ENCODE data around the gene AGMO. TPM values are rescaled to one million over a fixed set of nuclear protein-coding genes. Genes with fewer than 3 reads are reported as not detected.

Gene AGMO
- total and polyA plus RNA-seq, 2 of the 8 experiments (the other 6 are each of a cell fraction or from before 2014, with no cell fraction given): 0.22 to 0.45 TPM

GRCh38 chr7:15315678-15316077, 246.1 kb downstream of the AGMO start:
- CTCF ChIA-PET (ENCODE audit: partially characterized antibody): no interaction called here

More at GRCh38 chr7:15315678-15316077, 246.1 kb downstream of the AGMO start:
- Histone ChIP-seq H3K56ac (replicated peaks; ENCODE audit: insufficient read length, low read depth, low read length) (no peak overlapping the region), H3K79me1 (ENCODE audit: low read depth, low read length) (no peaks in the 10 kb centered on the region), H3K9me3 (ENCODE audit: insufficient read depth in 2 of 2, low read depth in 1 of 2, low read length in 1 of 2) (no peaks in the 10 kb centered on the region), H2AFZ (ENCODE audit: low read length) (no peak overlapping the region), H3K27me3 (replicated peaks in 1 of 4; ENCODE audit: control insufficient read depth in 3 of 4, extremely low read depth in 1 of 4, insufficient read depth in 3 of 4, low read length in 3 of 4) (no peaks in the 10 kb centered on the region), H3K9ac (replicated peaks in 1 of 4; ENCODE audit: extremely low read depth in 1 of 4, low read depth in 3 of 4, low read length in 3 of 4) (no peak overlapping the region), H3K4ac (replicated peaks; ENCODE audit: insufficient read length, low read depth, low read length) (no peak overlapping the region), H3K23ac (ENCODE audit: insufficient read length) (no peak overlapping the region), H4K8ac (ENCODE audit: extremely low read depth, insufficient read depth, low read length) (no peak overlapping the region), H3K4me3 (ENCODE audit: extremely low read depth in 1 of 4, insufficient read depth in 2 of 4, low read depth in 3 of 4, low read length in 4 of 4) (no peak overlapping the region), H3K36me3 (ENCODE audit: control insufficient read depth in 2 of 4, insufficient read depth in 4 of 4, low read length in 3 of 4) (no peaks in the 10 kb centered on the region), H4K20me1 (replicated peaks in 1 of 2; ENCODE audit: control insufficient read depth in 1 of 2, insufficient read depth in 2 of 2, low read length in 2 of 2) (no peaks in the 10 kb centered on the region), H2BK120ac (replicated peaks; ENCODE audit: low read depth, low read length) (no peak overlapping the region), H4K91ac (replicated peaks; ENCODE audit: insufficient read length, low read length) (no peak overlapping the region), H2BK5ac (ENCODE audit: low read depth, low read length) (no peak overlapping the region), H3K14ac (ENCODE audit: insufficient read length) (no peak overlapping the region), H3K4me2 (ENCODE audit: insufficient read depth in 1 of 2, low read depth in 2 of 2, low read length in 2 of 2) (no peak overlapping the region), H3K27ac (ENCODE audit: low read depth, low read length) (no peak overlapping the region), H3K4me1 (replicated peaks in 1 of 4; ENCODE audit: control insufficient read depth in 3 of 4, insufficient read depth in 4 of 4, low read length in 3 of 4) (no peaks in the 10 kb centered on the region), H2BK20ac (ENCODE audit: low read length) (no peak overlapping the region), H2BK15ac (ENCODE audit: low read length) (no peak overlapping the region), H2BK12ac (ENCODE audit: low read depth, low read length) (no peak overlapping the region), H3K23me2 (ENCODE audit: low read depth, low read length) (no peaks in the 10 kb centered on the region), H3K18ac (ENCODE audit: extremely low read depth, low read length) (no peak overlapping the region), H4K5ac (ENCODE audit: insufficient read length, low read depth, low read length) (no peak overlapping the region), H2AK5ac (ENCODE audit: low read depth, low read length) (no peak overlapping the region), H3K79me2 (ENCODE audit: control insufficient read depth in 1 of 2, insufficient read depth in 2 of 2, low read length in 2 of 2) (no peaks in the 10 kb centered on the region)
- POLR2A ChIA-PET (ENCODE audit: partially characterized antibody): no interaction called here
- FAIRE-seq (no peak), DNase-seq (ENCODE audit: low read depth in 1 of 2, low spot score in 2 of 2) (no peak)
- TF ChIP-seq BCL11A (IDR thresholded peaks at IDR 0.05; ENCODE audit: low read depth in 2 of 2, low read length in 2 of 2) (no peak), HDAC2 (IDR thresholded peaks at IDR 0.05; ENCODE audit: borderline replicate concordance in 1 of 2, low read depth in 2 of 2, low read length in 2 of 2) (no peak), KDM4A (IDR thresholded peaks at IDR 0.05; ENCODE audit: low read depth, low read length, severe bottlenecking) (no peak), SP1 (IDR thresholded peaks at IDR 0.05; ENCODE audit: low read depth, low read length) (no peak), TEAD4 (IDR thresholded peaks at IDR 0.05; ENCODE audit: low read depth, low read length) (no peak), ZNF274 (IDR thresholded peaks at IDR 0.05; ENCODE audit: borderline replicate concordance, extremely low read depth, low read length) (no peak), ATF2 (IDR thresholded peaks at IDR 0.05; ENCODE audit: low read length) (no peak), JUND (IDR thresholded peaks at IDR 0.05; ENCODE audit: low read length) (no peak), RNF2 (IDR thresholded peaks at IDR 0.05; ENCODE audit: borderline replicate concordance, low read depth, low read length, missing control alignments, poor library complexity, severe bottlenecking) (no peak), TBP (IDR thresholded peaks at IDR 0.05; ENCODE audit: low read depth, low read length) (no peak), NANOG (IDR thresholded peaks at IDR 0.05; ENCODE audit: insufficient read depth, low read depth, low read length, poor library complexity, severe bottlenecking) (no peak), E2F6 (IDR thresholded peaks at IDR 0.05) (no peak)
- 84% methylated on average over 1 of the region's 1 CpG; no CpG with 5 or more reads in 1 of the 2 experiments for WGBS, 2 experiments (ENCODE audit: extremely low coverage in 1 of 2, insufficient coverage in 1 of 2, insufficient read length in 1 of 2, insufficient replicate concordance in 2 of 2, low coverage in 1 of 2, low lambda C conversion rate in 2 of 2, missing lambda C conversion rate in 1 of 2)
